ENCODE measurements around the gene ATG3.

GRCh38 chr3:112604536-112604935, 42.8 kb upstream of the ATG3 start:
- TF ChIP-seq CTCF (IDR thresholded peaks at IDR 0.05) = no peak
- TF ChIP-seq POLR2AphosphoS5 (IDR thresholded peaks at IDR 0.05) = no peak
- no peak for TF ChIP-seq EP300 (IDR thresholded peaks at IDR 0.05)

All from gastroesophageal sphincter (tissue), 3 donors.